Neuronal stem cell (in vitro differentiated cells): ENCODE results near the gene ZBED2.
"Not testable (repeated sequence)": the region's sequence is repeated elsewhere in the genome, so short reads cannot be mapped to it uniquely, and the experiment has no call there.

ENCODE experiments used
- DNase-seq: peaks from one replicate; pipeline ENCODE4 v3.0.0-alpha.2; 2013; ENCODE audit warnings: low spot score
- H2AFZ ChIP-seq: one replicate; pipeline ENCODE4 v1.6.1; 2013; ENCODE audit warnings: mild to moderate bottlenecking, low read length, inconsistent platforms
- H2AK5ac ChIP-seq: 2 replicates; pipeline ENCODE4 v1.6.1; 2013; ENCODE audit warnings: low read depth, mild to moderate bottlenecking, inconsistent platforms, low read length, moderate library complexity, mixed read lengths
- H2BK120ac ChIP-seq: 2 replicates; pipeline ENCODE4 v1.6.1; 2013; ENCODE audit warnings: low read depth, mild to moderate bottlenecking, inconsistent platforms, low read length, moderate library complexity, mixed read lengths
- H2BK12ac ChIP-seq: one replicate; pipeline ENCODE4 v1.6.1; 2013; ENCODE audit warnings: low read length, inconsistent platforms
- H2BK15ac ChIP-seq: 2 replicates; pipeline ENCODE4 v1.6.1; 2013; ENCODE audit warnings: mild to moderate bottlenecking, low read length, inconsistent platforms, mixed read lengths
- H2BK5ac ChIP-seq: one replicate; pipeline ENCODE4 v1.6.1; 2013; ENCODE audit warnings: inconsistent platforms, mild to moderate bottlenecking, low read length, moderate library complexity
- H3K14ac ChIP-seq: one replicate; pipeline ENCODE4 v1.6.1; 2013; ENCODE audit warnings: low read length, inconsistent platforms
- H3K18ac ChIP-seq: 2 replicates; pipeline ENCODE4 v1.6.1; 2013; ENCODE audit warnings: low read length, inconsistent platforms
- H3K23ac ChIP-seq: 2 replicates; pipeline ENCODE4 v1.6.1; 2013; ENCODE audit warnings: low read depth, mild to moderate bottlenecking, mixed read lengths, low read length, inconsistent platforms; ENCODE audit not compliant: poor library complexity
- H3K27ac ChIP-seq: replicated peaks from 3 replicates; pipeline ENCODE4 v1.5.1; 2013; ENCODE audit warnings: low read length, inconsistent platforms
- H3K27me3 ChIP-seq, 3 experiments: 2 replicates each; pipeline ENCODE4 v1.6.1; 2013; ENCODE audit warnings: low read length in 3 of 3, mild to moderate bottlenecking in 2 of 3, inconsistent platforms in 1 of 3, low read depth in 1 of 3, mixed read lengths in 1 of 3, moderate library complexity in 1 of 3; ENCODE audit not compliant: control insufficient read depth in 3 of 3, insufficient read depth in 3 of 3
- H3K36me3 ChIP-seq, 2 donors: replicated peaks in 1 of 2; 2 replicates each; pipeline ENCODE4 v1.6.1; 2013; ENCODE audit warnings: low read length in 2 of 2; ENCODE audit not compliant: control insufficient read depth in 2 of 2, insufficient read depth in 2 of 2
- H3K4ac ChIP-seq: 2 replicates; pipeline ENCODE4 v1.6.1; 2013; ENCODE audit warnings: inconsistent platforms, mild to moderate bottlenecking, low read length, moderate library complexity
- H3K4me1 ChIP-seq, 2 donors: 1 replicate in 1 of 2; 2 replicates in 1 of 2; pipeline ENCODE4 v1.6.1; 2013; ENCODE audit warnings: low read length in 2 of 2, low read depth in 1 of 2; ENCODE audit not compliant: control insufficient read depth in 2 of 2, insufficient read depth in 1 of 2
- H3K4me2 ChIP-seq: one replicate; pipeline ENCODE4 v1.6.1; 2013; ENCODE audit warnings: mild to moderate bottlenecking, low read length, inconsistent platforms; ENCODE audit not compliant: insufficient read depth, poor library complexity, severe bottlenecking
- H3K4me3 ChIP-seq, 2 donors: 2 replicates each; pipeline ENCODE4 v1.5.1; 2013; ENCODE audit warnings: low read length in 2 of 2, mild to moderate bottlenecking in 2 of 2, inconsistent platforms in 1 of 2, moderate library complexity in 1 of 2
- H3K79me1 ChIP-seq: one replicate; pipeline ENCODE4 v1.6.1; 2013; ENCODE audit warnings: low read depth, mild to moderate bottlenecking, inconsistent platforms, low read length, moderate library complexity
- H3K9ac ChIP-seq: one replicate; pipeline ENCODE4 v1.6.1; 2013; ENCODE audit warnings: mild to moderate bottlenecking, low read depth, low read length, inconsistent platforms; ENCODE audit not compliant: poor library complexity
- H3K9me3 ChIP-seq, 2 donors: replicated peaks in 1 of 2; 2 replicates each; pipeline versions ENCODE3 to v1.6.1; 2013; ENCODE audit warnings: low read length in 2 of 2, mild to moderate bottlenecking in 2 of 2, inconsistent platforms in 1 of 2, low read depth in 1 of 2, mixed read lengths in 1 of 2, moderate library complexity in 1 of 2; ENCODE audit not compliant: control insufficient read depth in 2 of 2, insufficient read depth in 1 of 2
- H4K8ac ChIP-seq: one replicate; pipeline ENCODE4 v1.6.1; 2013; ENCODE audit warnings: low read depth, mild to moderate bottlenecking, inconsistent platforms, low read length, moderate library complexity
- H4K91ac ChIP-seq: one replicate; pipeline ENCODE4 v1.6.1; 2013; ENCODE audit warnings: low read length, low read depth, mild to moderate bottlenecking, inconsistent platforms; ENCODE audit not compliant: poor library complexity
- WGBS, 2 donors: extraction: QIAGEN DNeasy Blood & Tissue Kit; methylation state at CpG; one replicate each; pipeline ENCODE4 v1.1.7; 2013; ENCODE audit warnings: missing lambda C conversion rate in 2 of 2, mixed read lengths in 1 of 2; ENCODE audit not compliant: insufficient read length in 2 of 2, insufficient replicate concordance in 1 of 2; ENCODE audit errors: extremely low coverage in 2 of 2; 5-methylcytosine and 5-hydroxymethylcytosine counted together

ZBED2 gene

DNA sequence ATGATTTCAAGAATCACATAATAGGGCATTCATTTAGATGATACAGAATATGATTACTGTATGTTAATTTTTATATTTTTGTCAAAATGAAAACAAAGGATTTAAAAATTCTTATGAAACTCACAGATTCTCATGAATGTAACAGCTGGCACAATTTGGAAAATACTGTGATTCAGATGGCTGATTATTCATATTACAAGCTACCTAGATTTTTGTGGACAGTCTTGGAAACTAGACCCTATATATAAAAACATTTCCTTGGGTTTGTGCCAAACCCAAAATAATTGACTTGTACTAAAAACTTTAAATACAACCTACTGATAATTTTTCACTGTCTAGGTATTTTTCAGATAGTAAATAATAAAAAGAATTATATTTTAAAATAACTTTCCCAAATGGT, 26.2 kb downstream of the ZBED2 start:
- H3K27ac ChIP-seq, result no peak overlapping the region
- H3K4me1 ChIP-seq, result no peaks in the 10 kb centered on the region
- DNase-seq, result no peak
- H4K91ac ChIP-seq, result no peak overlapping the region
- H3K27me3 ChIP-seq, result no peaks in the 10 kb centered on the region
- no peaks in the 10 kb centered on the region for H3K79me1 ChIP-seq
- H2BK120ac ChIP-seq, result no peak overlapping the region
- no peak overlapping the region for H2BK12ac ChIP-seq
- H3K23ac ChIP-seq, result no peak overlapping the region
- no peak overlapping the region for H2AFZ ChIP-seq
- H3K9me3 ChIP-seq, result no peaks in the 10 kb centered on the region
- no peak overlapping the region for H2BK15ac ChIP-seq
- H3K18ac ChIP-seq, result no peak overlapping the region
- no peak overlapping the region for H3K9ac ChIP-seq
- no peaks in the 10 kb centered on the region for H3K36me3 ChIP-seq
- H3K4ac ChIP-seq, result no peak overlapping the region
- H3K4me2 ChIP-seq, result no peak overlapping the region
- no peak overlapping the region for H4K8ac ChIP-seq
- no peak overlapping the region for H3K4me3 ChIP-seq
- no peak overlapping the region for H2AK5ac ChIP-seq
- H3K14ac ChIP-seq, result no peak overlapping the region
- H2BK5ac ChIP-seq, result no peak overlapping the region

DNA sequence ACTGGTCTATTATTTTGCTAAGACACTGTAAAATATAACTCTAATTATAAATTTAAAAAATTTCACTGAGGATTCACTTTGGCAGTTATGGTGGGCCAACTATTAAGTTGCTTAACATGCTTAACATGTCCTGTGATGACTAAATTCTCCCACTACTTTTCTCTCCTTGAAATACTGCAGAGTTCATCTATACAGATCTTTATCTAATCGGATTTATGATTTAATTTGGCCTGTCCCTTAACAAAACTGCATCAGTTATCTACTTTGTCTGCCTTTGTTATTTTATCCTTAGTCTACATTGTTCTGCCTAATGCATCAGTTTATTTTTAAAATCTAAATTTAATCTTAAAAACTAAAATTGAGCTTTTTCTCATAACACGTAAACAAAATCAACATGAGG, 26.8 kb downstream of the ZBED2 start:
- Histone ChIP-seq H4K91ac (no peak overlapping the region), H3K14ac (no peak overlapping the region), H2AK5ac (no peak overlapping the region), H3K9me3 (no peaks in the 10 kb centered on the region), H2BK12ac (no peak overlapping the region), H3K4me2 (no peak overlapping the region), H2AFZ (no peak overlapping the region), H3K18ac (no peak overlapping the region), H3K27me3 (no peaks in the 10 kb centered on the region), H4K8ac (no peak overlapping the region), H3K79me1 (no peaks in the 10 kb centered on the region), H3K36me3 (no peaks in the 10 kb centered on the region), H3K4me1 (no peaks in the 10 kb centered on the region), H3K4me3 (no peak overlapping the region), H3K9ac (no peak overlapping the region), H3K23ac (no peak overlapping the region), H2BK120ac (no peak overlapping the region), H2BK5ac (no peak overlapping the region), H3K4ac (no peak overlapping the region), H3K27ac (no peak overlapping the region), H2BK15ac (no peak overlapping the region)
- DNase-seq, result no peak
- WGBS, 2 donors, result 100% methylated on average over 1 of the region's 2 CpGs; no CpG with 5 or more reads in 1 of the 2 donors

DNA sequence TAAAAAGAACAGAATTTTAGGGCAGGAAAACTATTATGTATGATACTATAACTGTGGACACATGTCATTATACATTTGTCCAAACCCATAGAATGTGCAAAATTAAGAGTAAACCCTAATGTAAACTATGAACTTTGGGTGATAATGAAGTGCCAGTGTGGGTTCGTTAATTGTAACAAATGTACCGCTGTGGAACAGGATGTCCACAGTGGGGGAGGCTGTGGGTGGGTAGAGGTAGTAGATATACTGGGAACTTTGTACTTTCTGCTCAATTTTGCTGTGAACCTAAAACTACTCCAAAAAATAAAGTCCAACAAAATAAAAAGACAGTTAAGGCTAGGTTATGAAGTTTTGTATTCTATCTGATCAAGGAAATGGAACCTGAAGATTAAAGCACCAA, 28.3 kb downstream of the ZBED2 start:
- no peaks in the 10 kb centered on the region for H3K36me3 ChIP-seq
- no peak overlapping the region for H2BK120ac ChIP-seq
- H3K14ac ChIP-seq, result no peak overlapping the region
- no peak for DNase-seq
- H3K4me3 ChIP-seq, result no peak overlapping the region
- WGBS, 2 donors, result no CpG with 5 or more reads among the region's 2 CpGs
- no peak overlapping the region for H3K9ac ChIP-seq
- no peak overlapping the region for H2AFZ ChIP-seq
- H4K8ac ChIP-seq, result no peak overlapping the region
- no peak overlapping the region for H3K4ac ChIP-seq
- H3K4me2 ChIP-seq, result no peak overlapping the region
- no peaks in the 10 kb centered on the region for H3K79me1 ChIP-seq
- H2BK12ac ChIP-seq, result no peak overlapping the region
- no peak overlapping the region for H2BK15ac ChIP-seq
- H2BK5ac ChIP-seq, result no peak overlapping the region
- no peaks in the 10 kb centered on the region for H3K9me3 ChIP-seq
- H2AK5ac ChIP-seq, result no peak overlapping the region
- peaks cover 0 to 3% of the 10 kb centered on the region in 2 donors for H3K4me1 ChIP-seq
- no peak overlapping the region for H3K18ac ChIP-seq
- no peak overlapping the region for H3K23ac ChIP-seq
- H3K27me3 ChIP-seq, result no peaks in the 10 kb centered on the region
- H4K91ac ChIP-seq, result no peak overlapping the region
- no peak overlapping the region for H3K27ac ChIP-seq

DNA sequence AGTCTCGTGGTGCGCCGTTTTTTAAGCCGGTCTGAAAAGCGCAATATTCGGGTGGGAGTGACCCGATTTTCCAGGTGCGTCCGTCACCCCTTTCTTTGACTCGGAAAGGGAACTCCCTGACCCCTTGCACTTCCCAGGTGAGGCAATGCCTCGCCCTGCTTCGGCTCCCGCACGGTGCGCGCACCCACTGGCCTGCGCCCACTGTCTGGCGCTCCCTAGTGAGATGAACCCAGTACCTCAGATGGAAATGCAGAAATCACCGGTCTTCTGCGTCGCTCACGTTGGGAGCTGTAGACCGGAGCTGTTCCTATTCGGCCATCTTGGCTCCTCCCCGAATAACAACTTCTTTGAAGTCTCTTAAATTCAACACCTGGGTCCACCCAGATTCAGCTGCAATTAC, 33.2 kb downstream of the ZBED2 start:
- no CpG with 5 or more reads among the region's 25 CpGs for WGBS, 2 donors
- H4K91ac ChIP-seq, H3K4me2 ChIP-seq, H2BK15ac ChIP-seq, H2BK5ac ChIP-seq, H3K4me3 ChIP-seq, DNase-seq, H4K8ac ChIP-seq, H2AK5ac ChIP-seq, H3K36me3 ChIP-seq, H3K14ac ChIP-seq, H2BK12ac ChIP-seq, H3K23ac ChIP-seq, H2AFZ ChIP-seq, H2BK120ac ChIP-seq, H3K9ac ChIP-seq, H3K4me1 ChIP-seq, H3K4ac ChIP-seq, H3K79me1 ChIP-seq, H3K18ac ChIP-seq, H3K9me3 ChIP-seq, H3K27me3 ChIP-seq, H3K27ac ChIP-seq: not testable (repeated sequence)
